Fibroblast of skin of right quadriceps (primary cell): ENCODE results near the gene GATAD2A.
A peak's percentile ranks its signal among the peaks of the same experiment; 100 is the strongest.

Source experiments
- DNase-seq: peaks from one replicate; pipeline ENCODE4 v3.0.0-alpha.2; 2013

Gene GATAD2A

DNA sequence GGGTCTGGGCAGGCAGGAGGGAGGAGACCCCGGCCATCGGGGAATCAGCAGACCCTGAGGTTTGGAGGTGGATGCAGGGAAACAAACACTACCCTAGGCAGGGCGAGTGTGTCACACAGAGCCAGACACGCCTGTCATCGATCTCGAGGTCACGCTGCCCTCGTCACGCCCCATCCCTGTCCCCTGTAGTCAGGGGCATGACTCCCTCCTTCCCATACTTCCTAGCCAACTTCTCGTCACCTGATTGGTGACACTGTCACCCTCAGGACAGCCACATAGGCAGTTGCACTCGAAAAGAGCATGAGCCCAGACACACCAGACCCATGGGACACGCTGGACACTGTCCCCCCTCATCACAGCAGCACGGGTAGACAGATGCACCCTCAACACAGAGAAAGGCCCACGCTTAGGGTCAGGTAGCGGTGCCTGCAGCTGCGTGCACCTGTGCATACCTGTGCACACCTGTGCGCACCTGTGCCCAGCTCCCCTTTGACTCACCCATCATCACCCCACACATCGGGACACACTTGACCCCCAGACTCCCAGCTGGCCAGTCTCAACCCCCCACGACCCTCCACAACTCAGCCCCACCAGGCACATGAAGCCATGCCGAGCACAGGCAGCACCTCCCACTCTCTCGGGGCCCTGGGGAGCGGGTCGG lies 144.5 kb downstream of the GATAD2A start:
- DNase-seq = no peak

DNA sequence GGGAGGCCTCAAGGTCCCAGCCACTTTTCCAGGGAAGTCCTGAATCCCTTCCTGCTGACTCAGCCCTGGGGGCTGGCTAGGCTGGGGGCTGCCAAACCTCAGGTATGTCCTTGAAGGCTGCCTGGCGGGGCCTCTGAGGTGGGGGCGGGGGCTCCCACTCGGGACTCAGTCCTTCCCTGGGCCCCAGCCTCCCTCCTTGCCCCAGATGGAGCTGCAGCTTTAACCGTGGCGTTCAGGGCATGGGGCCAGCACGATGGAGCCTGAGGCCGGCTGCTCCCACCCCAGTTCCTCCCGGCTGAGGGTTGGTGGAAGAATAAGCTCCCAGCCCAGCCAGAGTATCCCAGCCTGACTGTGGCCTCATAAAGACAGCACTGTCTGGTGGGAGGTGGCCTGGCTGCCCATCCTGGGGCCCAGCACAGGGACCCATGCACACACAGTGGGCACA lies 145.0 kb downstream of the GATAD2A start:
- peak; percentile 83 for DNase-seq

DNA sequence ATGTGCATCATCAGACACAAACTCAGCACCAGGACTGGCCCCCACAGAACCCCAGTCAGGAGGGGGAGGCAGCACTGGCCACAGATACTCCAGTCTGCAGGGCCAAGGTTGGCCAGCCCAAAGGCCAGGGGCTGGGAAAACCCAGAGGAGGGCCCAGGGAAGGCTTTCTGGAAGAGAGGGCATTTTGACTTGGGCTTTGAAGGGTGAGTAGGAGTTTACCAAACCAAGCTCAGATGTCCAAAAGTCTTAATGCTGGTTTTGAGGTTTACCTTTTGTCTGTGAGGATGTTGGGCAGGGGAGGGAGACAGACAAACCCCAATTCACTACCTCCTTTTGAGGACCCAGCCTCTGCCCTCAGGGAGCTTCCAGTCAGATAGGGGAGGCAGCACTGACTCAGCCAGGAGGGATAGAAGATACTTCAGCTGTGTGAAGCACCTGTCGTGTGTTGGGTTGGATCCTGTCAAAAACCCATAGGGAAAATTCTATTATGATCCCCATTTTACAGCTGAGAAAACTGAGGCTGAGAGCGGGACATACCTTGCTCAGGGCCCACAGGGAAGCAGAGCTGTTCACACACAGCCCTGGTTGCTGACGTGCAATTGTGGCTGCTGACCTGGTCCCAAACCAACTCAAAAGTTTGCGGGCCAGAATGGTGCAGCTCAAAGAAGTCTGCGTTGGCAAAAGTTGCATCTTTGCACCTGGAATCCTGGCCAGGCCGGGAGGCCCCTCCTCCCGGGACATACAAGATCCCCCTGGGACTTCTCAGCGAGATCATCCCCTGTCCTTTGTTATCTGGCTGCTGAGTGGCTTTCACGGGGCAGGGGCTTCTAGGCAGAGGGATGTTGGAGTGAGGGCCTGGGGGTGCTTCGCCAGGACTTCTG lies 145.7 kb downstream of the GATAD2A start:
- DNase-seq = no peak

DNA sequence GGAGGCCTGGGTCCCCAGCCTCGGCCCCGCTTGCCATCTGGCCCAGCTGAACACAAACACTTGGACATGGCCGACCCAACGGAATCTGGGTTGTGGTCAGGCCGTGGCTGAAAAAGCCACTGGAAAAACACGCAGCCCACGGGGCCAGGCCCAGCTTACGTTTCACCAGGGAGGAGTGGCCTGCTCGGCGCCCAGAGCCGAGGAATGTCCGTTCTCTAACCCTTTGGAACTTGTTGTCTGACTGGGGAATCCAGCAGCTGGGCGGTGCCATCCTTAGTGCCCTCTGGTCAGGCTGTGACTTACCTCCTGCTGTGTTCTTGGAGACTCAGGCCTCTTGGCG lies 146.3 kb downstream of the GATAD2A start:
- no peak for DNase-seq

GRCh38 chr19:19552798-19553197 lies 147.3 kb downstream of the GATAD2A start:
- no peak for DNase-seq

DNA sequence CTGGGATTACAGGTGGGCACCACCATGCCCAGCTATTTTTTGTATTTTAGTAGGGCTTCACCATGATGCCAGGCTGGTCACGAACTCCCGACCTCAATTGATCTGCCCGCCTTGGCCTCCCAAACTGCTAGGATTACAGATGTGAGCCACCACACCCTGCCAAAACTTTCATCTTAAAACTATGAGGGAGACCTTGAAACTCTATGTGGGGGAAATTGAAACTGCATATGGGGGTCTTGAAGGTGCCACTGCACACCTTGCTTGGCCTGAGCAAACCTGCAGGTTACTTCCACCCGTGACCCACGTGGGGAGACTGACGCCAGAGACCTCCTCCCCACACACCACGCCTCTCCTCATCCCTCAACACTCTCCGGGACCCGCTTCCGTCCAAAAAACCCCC lies 148.2 kb downstream of the GATAD2A start:
- DNase-seq = no peak

GRCh38 chr19:19554074-19555023 lies 148.9 kb downstream of the GATAD2A start:
- DNase-seq = peak; percentile 42

- no peak for DNase-seq
These were observed 152.6 kb downstream of the GATAD2A start for GRCh38 chr19:19558055-19558454.
